H7 (cell line): Measurements from ENCODE around the gene MASP1. TPM values are rescaled to one million over a fixed set of nuclear protein-coding genes. Genes with fewer than 3 reads are reported as not detected.

Experiments
- total RNA-seq: library from RNA; depleted of rRNA; stranded (reverse); fragments of >200 nt; shearing (Covaris generic); gene quantifications from 2 replicates; pipeline ENCODE4 v1.2.3, GENCODE V29; 2014; rRNA removed

Gene MASP1
- total RNA-seq, 1 experiment from 2014 or later: 4.1 TPM

Other genes starting within 250 kb of the MASP1 start
- 62.9 and 64.2 TPM in 2 replicates for gene RPL39L, start 152.2 kb downstream of the MASP1 start, total RNA-seq
- 5.1 and 5.3 TPM in 2 replicates for gene RTP1, start 94.3 kb downstream of the MASP1 start, total RNA-seq
- gene RTP4, start 76.6 kb upstream of the MASP1 start, total RNA-seq: not detected in 2 replicates